DMS 273 (cell line): ENCODE data around the gene ZDHHC8.

Experiments used
- DNase-seq: peaks from one replicate; lab custom pipeline; 2025; ENCODE audit not compliant: unreplicated experiment; lab: John Stamatoyannopoulos, UW

ZDHHC8 gene

GRCh38 chr22:20113551-20114310 lies 17.9 kb upstream of the ZDHHC8 start:
- DNase-seq: no peak

GRCh38 chr22:20114506-20115475 lies 16.8 kb upstream of the ZDHHC8 start:
- DNase-seq: no peak

GRCh38 chr22:20115691-20116375 lies 15.8 kb upstream of the ZDHHC8 start, which contains the start of gene RANBP1:
Gene RANBP1 (plus strand): TSS chr22:20116104. CDS start chr22:20116185, 81 bp downstream.
- DNase-seq: no peak

GRCh38 chr22:20116376-20116950 lies 15.1 kb upstream of the ZDHHC8 start:
- peak; percentile 57 for DNase-seq

- peak; percentile 98 for DNase-seq
Observed at GRCh38 chr22:20116951-20117632, 14.5 kb upstream of the ZDHHC8 start, which contains the start of gene TRMT2A. Gene TRMT2A (minus strand): TSS chr22:20117226. CDS start chr22:20116906, 320 bp downstream.

GRCh38 chr22:20117633-20118299 lies 13.8 kb upstream of the ZDHHC8 start:
- DNase-seq: peak; percentile 44

GRCh38 chr22:20118300-20119020 lies 13.1 kb upstream of the ZDHHC8 start:
- peak; percentile 26 for DNase-seq

- DNase-seq: no peak
Observed at GRCh38 chr22:20121856-20122415, 9.7 kb upstream of the ZDHHC8 start.

GRCh38 chr22:20123366-20124082 lies 8.1 kb upstream of the ZDHHC8 start:
- DNase-seq: no peak

GRCh38 chr22:20124083-20124787 lies 7.4 kb upstream of the ZDHHC8 start:
- no peak for DNase-seq

GRCh38 chr22:20125201-20126174 lies 6.1 kb upstream of the ZDHHC8 start:
- DNase-seq: no peak

- peak; percentile 36 for DNase-seq
Observed at GRCh38 chr22:20126284-20127029, 5.1 kb upstream of the ZDHHC8 start.

- no peak for DNase-seq
Observed at GRCh38 chr22:20127318-20127868, 4.2 kb upstream of the ZDHHC8 start.

GRCh38 chr22:20127869-20128618 lies 3.6 kb upstream of the ZDHHC8 start:
- DNase-seq: peak; percentile 40

GRCh38 chr22:20128619-20128901 lies 3.0 kb upstream of the ZDHHC8 start:
- DNase-seq: no peak
